Measurements from ENCODE around the gene PERM1.
"Not testable (repeated sequence)": the region's sequence is repeated elsewhere in the genome, so short reads cannot be mapped to it uniquely, and the experiment has no call there.

PERM1 gene

GRCh38 chr1:1014799-1015681 is 33.1 kb upstream of the PERM1 start:
- FAIRE-seq, result no peak

GRCh38 chr1:1013922-1014648 is 32.2 kb upstream of the PERM1 start:
- no peak for FAIRE-seq

- no peak for FAIRE-seq
Measured at GRCh38 chr1:1013105-1013921, 31.4 kb upstream of the PERM1 start, which contains the start of gene ISG15. ISG15 (plus strand) TSS chr1:1013497; CDS start chr1:1013574, 77 bp downstream.

- FAIRE-seq, result not testable (repeated sequence)
Measured at GRCh38 chr1:1012736-1013104, 30.8 kb upstream of the PERM1 start.

GRCh38 chr1:1011396-1011949 is 29.6 kb upstream of the PERM1 start:
- FAIRE-seq, result no peak

GRCh38 chr1:1010131-1010530 is 28.2 kb upstream of the PERM1 start:
- FAIRE-seq, result not testable (repeated sequence)

- no peak for FAIRE-seq
Measured at GRCh38 chr1:1006305-1007159, 24.6 kb upstream of the PERM1 start.

- FAIRE-seq, result no peak
Measured at GRCh38 chr1:1005774-1006304, 23.9 kb upstream of the PERM1 start.

- no peak for FAIRE-seq
Measured at GRCh38 chr1:1004780-1005697, 23.1 kb upstream of the PERM1 start.

GRCh38 chr1:1004420-1004779 is 22.5 kb upstream of the PERM1 start:
- no peak for FAIRE-seq

- FAIRE-seq, result no peak
Measured at GRCh38 chr1:1003618-1004419, 21.9 kb upstream of the PERM1 start.

- no peak for FAIRE-seq
Measured at GRCh38 chr1:1001057-1001783, 19.3 kb upstream of the PERM1 start.

GRCh38 chr1:1000357-1001056 is 18.6 kb upstream of the PERM1 start:
- FAIRE-seq, result no peak

GRCh38 chr1:999725-1000356 is 17.9 kb upstream of the PERM1 start, which contains the start of gene HES4:
HES4 (minus strand) TSS chr1:1000097; CDS start chr1:999973, 124 bp downstream.
- FAIRE-seq, result no peak

- no peak for FAIRE-seq
Measured at GRCh38 chr1:998995-999724, 17.3 kb upstream of the PERM1 start.

GRCh38 chr1:998745-998994 is 16.8 kb upstream of the PERM1 start:
- FAIRE-seq, result no peak

Measured in islet of Langerhans (tissue), 1 donor.